Measurements from ENCODE around the gene MGRN1.

MGRN1 gene

DNA sequence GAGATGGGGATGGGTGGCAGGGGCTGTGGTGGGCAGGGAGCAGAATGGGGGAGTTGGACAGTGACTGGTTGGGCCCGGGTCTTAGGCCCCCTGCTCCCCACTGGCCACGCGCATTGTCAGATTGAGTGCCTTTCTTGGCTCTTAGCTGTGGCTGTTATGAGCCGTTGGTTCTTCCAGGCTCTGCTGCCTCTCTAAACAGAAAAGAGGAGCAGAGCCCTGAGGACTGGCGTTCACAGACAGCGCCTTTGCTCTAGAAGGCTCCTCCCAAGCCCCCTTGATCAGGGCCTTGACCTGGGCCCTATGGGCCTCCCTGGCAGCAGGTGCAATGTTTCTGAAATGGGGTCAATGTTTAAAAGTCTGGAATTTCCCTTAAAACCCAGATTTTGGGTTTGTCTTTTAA lies 54.0 kb downstream of the MGRN1 start:
- TF ChIP-seq, protein P1, sequence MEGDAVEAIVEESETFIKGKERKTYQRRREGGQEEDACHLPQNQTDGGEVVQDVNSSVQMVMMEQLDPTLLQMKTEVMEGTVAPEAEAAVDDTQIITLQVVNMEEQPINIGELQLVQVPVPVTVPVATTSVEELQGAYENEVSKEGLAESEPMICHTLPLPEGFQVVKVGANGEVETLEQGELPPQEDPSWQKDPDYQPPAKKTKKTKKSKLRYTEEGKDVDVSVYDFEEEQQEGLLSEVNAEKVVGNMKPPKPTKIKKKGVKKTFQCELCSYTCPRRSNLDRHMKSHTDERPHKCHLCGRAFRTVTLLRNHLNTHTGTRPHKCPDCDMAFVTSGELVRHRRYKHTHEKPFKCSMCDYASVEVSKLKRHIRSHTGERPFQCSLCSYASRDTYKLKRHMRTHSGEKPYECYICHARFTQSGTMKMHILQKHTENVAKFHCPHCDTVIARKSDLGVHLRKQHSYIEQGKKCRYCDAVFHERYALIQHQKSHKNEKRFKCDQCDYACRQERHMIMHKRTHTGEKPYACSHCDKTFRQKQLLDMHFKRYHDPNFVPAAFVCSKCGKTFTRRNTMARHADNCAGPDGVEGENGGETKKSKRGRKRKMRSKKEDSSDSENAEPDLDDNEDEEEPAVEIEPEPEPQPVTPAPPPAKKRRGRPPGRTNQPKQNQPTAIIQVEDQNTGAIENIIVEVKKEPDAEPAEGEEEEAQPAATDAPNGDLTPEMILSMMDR (IDR thresholded peaks at IDR 0.05; ENCODE audit: low read depth, low read length, missing control alignments): no peak
- no peak overlapping the region for H3K4me3 ChIP-seq (replicated peaks; ENCODE audit: low read depth, low read length)
- DNase-seq (ENCODE audit: extremely low read depth, low read depth): no peak

DNA sequence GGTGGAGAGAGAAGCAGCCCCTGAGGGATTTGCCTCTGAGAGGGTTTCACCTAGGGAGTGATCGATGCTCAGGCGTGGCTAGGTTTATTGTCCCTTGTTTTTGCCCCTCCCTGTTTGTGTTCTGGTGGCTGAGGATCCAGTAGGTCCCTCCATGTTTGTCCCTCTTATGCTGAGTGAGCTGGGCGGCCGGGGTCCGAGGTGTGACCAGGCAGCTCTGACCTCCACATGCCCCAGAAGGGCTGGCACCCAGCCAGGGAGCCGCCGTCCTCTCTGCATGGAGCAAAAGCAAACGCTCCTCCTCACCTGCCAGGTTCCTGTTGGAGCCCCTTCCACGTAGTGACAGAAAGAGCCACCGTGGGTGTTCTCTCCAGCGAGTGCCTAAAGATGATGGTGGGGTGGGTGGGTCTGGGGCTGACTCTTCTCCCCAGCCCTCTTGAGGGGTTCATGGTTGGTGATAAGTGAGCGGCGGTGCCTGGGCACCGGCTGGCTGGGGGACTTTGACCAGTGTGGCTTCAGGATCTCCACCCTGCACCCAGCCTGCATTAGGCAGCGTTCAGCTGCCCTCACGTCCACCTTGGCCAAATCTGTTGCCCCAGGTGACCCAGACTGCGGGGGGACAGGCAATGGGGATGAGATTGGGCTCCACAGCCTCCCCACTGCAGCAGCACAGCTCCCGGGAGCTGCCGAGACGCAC lies 54.7 kb downstream of the MGRN1 start:
- DNase-seq (ENCODE audit: extremely low read depth, low read depth): no peak
- no peak overlapping the region for H3K4me3 ChIP-seq (replicated peaks; ENCODE audit: low read depth, low read length)

DNA sequence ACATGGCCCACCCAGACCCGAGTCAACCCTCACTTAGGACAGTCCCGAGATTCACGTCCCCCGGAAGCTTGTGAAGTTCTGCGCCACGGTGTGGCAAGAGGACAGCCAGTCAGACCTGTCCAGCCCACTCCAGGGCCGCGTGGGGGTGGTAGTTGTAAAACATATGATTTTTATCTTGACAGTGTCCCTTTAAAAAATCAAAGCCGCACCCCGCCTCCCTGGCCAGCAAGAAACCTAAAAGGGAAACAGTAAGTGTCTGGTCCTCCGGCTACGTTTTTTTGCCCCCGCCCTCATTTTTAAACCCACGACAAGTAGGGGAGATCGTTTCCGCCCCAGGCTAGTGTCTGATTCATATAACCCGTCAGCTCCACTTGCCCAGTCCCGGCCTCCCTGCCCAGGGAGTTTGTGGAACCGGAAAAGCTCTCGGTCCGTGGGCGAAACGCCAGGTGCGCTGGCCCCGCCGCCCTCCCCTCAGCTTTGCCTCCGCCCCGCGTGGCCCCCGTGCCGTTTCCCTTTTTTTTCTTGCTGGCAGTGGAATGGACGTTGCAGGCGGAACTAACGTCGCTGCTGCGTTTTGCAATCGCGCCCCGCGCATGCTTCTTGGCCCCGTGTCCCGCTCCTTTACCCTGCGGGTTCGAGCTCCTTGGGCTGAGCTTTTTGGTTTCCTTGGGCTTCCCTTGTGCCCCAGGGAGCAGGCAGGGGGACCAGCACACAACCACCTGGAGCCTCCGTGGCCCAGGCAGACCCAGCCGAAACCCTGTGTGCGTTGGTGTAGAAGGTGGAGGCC lies 55.4 kb downstream of the MGRN1 start:
- TF ChIP-seq, protein P1 (IDR thresholded peaks at IDR 0.05; ENCODE audit: low read depth, low read length, missing control alignments): no peak
- no peak for DNase-seq (ENCODE audit: extremely low read depth, low read depth)
- H3K4me3 ChIP-seq (replicated peaks; ENCODE audit: low read depth, low read length): no peak overlapping the region

More for the DNA sequence above, 54.7 kb downstream of the MGRN1 start:
- TF ChIP-seq, protein P1 (IDR thresholded peaks at IDR 0.05; ENCODE audit: low read depth, low read length, missing control alignments): no peak

DNA sequence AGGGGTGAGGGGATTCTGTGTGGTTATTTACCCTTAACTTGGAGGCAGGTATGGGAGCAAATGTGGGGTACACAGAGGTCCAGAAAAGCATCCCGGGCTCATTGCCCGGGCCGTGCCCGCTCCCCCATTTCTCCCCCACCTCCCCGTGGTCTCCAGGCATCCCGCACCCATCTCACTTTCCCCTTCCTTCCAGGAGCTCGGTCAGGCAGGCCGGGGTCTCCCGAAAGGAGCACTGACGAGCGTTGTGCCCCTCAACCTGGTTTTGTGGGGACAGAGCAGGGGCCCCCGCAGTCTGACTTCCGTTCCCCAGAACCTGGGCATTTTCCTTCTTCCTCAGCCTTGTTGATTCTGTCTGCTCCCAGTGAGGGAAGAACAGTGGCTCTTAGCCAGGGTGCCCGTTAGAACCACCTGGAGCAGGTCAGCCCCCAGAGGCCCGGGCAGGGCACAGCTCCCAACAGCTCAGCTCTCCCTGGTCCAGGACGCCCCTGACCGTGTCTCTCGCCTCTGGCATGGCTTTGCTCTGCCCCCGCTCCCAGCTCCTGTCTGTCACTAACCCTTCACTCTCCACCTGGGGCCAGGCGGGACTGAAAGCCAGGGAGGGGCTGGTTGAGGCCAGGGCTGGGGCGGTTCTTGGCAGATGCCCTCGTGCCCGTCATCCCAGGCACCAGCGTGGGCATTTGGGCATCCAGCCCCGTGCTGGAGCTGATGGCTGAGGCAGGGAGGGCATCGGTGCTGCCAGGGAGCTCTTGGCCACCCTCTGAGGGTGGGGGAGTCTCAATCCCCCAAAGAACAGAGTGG lies 56.2 kb downstream of the MGRN1 start:
- TF ChIP-seq, protein P1 (IDR thresholded peaks at IDR 0.05; ENCODE audit: low read depth, low read length, missing control alignments): no peak
- no peak overlapping the region for H3K4me3 ChIP-seq (replicated peaks; ENCODE audit: low read depth, low read length)
- DNase-seq (ENCODE audit: extremely low read depth, low read depth): no peak

DNA sequence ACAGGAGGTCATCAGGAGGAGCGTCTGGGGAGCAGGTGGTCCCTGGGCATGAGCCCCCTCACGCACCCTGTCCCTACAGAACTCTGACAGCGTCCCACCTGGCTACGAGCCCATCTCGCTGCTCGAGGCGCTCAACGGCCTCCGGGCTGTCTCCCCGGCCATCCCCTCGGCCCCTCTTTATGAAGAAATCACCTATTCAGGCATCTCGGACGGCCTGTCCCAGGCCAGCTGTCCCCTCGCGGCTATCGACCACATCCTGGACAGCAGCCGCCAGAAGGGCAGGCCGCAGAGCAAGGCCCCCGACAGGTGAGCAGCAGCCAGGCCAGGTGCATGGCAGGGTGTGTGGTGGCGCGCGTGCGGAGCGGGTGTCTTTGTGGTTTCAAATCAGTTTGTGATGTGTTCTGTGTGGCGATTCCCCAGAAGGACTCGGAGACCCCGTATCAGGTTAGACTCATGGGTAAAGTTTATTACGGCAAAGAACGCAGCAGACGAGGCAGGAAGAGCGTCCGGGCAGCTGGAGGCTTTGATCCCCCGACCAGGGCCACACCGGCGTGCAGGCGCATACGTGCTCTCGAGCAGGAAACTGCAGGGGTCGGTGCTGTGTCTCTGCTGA lies 57.0 kb downstream of the MGRN1 start:
- no peak for DNase-seq (ENCODE audit: extremely low read depth, low read depth)
- TF ChIP-seq, protein P1 (IDR thresholded peaks at IDR 0.05; ENCODE audit: low read depth, low read length, missing control alignments): no peak
- H3K4me3 ChIP-seq (replicated peaks; ENCODE audit: low read depth, low read length): no peak overlapping the region

DNA sequence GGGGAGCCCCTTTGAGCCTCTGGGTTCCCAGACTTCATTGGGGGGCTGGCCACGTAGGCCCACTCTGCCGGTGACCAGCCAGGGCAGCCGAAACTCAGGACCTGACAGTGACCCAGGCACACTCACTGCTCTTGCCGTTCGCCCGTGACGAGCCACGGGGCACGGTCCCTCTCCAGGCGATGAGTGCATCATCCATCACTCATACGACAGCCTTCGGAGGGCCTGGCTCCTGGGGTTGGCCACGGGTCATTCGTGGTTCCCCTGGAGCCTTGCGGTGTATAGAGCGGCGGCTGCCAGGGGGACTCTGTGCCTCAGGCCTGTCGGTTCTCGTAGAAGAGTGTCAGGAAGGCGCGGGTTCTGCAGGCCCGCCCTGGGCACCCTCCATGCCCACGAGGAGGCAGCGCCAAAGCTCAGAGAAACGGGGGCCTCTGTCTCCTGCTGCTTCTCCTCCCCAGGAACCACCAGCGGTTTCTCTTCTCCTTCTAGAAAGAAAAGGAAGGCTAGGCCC lies 57.5 kb downstream of the MGRN1 start:
- DNase-seq (ENCODE audit: extremely low read depth, low read depth): no peak
- no peak overlapping the region for H3K4me3 ChIP-seq (replicated peaks; ENCODE audit: low read depth, low read length)
- TF ChIP-seq, protein P1 (IDR thresholded peaks at IDR 0.05; ENCODE audit: low read depth, low read length, missing control alignments): no peak

All from HFF-Myc (cell line).